HG02970 (cell line): ENCODE data around the gene RHEBL1.

Experiments
- ATAC-seq: cut with Tn5 transposase; IDR thresholded peaks from one replicate; pipeline ENCODE4 v1.9.1; 2021; ENCODE audit warnings: mild to moderate bottlenecking, moderate library complexity, moderate number of reproducible peaks; ENCODE audit not compliant: unreplicated experiment, low FRiP score

Gene RHEBL1

DNA sequence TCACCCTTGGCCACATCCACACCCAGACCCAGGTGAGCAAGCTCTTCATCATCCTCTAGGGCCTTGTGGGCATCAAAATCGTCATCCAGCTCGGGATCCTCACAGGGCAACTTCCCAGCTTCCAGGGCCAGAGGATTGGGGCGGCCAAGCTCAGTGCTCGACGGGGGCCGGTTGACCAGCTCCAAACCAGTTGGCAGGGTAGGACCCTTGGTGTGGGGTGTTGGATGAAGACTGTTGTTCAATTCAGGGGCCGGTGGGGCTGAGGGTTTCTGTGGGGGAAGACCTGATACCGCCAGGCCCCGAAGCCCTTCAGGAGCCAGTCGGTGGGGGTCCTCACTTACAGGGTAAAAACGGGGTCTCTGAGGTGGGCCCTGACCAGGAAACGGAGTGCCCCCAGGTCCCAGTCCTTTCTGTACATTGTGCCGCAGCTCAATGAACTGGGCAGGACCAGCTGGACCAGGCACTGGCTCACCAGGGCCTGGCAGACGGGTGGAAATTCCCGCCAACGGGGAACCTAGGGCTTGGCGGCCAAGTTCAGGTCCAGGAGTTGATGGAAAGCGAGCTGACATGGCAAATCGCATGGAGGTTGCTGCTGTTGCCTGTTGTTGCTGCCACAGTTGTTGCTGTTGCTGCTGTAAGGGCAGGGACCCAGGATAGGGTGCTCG is 31.4 kb downstream of the RHEBL1 start:
- no peak for ATAC-seq

DNA sequence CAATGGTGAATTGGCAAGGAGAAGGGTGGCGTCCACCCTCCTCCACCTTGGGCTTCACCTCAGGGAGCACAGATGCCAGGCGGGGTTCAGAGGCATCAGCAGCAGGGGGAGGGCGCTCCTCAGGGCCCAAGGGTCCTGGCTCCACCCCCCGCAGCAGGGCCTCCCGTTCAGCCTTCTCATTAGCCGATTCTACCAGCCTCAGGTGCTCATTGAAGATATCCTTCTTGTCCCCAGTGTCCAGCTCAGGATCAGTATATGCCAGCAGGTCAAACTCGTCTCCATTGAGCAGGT is 31.9 kb downstream of the RHEBL1 start:
- ATAC-seq = no peak

DNA sequence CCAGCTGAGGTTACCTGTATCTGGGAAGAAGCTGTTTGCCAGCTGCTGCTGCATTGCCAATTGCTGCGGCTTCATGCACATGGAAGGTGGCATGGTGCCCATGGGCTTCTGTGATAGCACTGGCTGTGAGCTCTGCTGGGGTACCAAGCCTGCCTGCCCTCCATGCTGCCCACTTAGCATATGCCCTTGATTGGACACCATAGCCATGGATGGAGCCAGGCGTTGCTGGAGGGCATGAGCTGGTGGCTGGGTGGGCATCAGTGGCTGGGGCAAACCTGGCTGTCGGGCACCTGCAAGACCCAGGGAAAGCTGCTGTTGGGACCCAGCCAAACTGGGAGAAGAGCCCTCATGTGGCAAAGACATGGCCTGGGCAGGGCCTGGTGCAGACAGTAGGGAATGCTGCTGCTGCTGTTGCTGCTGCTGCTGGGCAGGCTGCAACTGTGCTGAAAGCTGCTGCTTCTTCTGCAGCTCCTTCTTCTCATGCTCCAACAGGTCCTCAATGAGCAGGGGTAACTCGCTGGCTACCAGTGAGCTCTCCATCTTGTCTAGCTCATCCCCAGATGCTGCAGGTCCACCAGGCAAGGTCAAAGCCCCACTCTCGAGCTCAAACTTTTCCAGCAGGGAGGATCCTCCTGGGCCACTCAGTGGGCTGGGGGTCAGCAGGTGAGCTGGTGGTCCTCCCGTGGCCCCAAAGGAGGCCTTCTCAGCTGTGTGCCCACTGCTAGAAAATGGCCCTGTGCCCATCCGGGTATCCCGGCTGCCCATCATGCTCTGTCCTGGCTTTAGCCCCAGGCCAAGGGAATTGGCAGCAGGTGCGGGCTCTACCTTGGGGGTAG is 32.5 kb downstream of the RHEBL1 start:
- ATAC-seq = no peak

DNA sequence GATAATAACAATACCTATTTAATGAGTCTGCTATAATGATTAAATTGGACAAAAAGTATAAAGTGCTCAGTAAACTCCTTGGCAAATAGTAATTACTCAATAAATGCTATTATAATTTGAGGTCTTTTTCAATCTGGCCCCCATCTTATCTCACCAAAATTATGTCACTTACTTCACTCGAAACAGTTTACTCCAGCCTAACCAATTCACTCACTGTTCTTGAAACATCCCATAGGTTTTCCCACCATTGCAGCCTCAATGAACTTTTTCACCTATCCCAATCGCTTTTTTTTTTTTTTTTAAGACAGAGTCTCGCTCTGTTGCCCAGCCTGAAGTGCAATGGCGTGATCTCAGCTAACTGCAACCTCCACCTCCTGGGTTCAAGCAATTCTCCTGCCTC is 33.8 kb downstream of the RHEBL1 start:
- no peak for ATAC-seq

DNA sequence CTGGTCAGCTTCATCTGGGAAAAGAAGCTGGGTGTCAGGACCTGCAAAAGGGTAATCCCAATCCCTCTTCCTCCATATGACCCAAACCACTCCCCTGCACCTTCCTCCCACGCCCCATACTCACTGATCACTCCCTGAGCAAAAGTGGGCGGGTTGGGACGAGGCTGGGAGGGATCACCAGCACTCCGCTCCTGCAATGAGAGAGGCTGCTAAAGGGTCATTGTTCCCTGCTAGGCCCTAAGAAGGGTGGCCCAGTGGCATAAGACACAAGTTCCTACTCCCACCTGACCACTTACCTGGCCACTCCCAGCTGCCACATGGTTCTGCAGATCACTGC is 35.5 kb downstream of the RHEBL1 start:
- ATAC-seq = no peak

DNA sequence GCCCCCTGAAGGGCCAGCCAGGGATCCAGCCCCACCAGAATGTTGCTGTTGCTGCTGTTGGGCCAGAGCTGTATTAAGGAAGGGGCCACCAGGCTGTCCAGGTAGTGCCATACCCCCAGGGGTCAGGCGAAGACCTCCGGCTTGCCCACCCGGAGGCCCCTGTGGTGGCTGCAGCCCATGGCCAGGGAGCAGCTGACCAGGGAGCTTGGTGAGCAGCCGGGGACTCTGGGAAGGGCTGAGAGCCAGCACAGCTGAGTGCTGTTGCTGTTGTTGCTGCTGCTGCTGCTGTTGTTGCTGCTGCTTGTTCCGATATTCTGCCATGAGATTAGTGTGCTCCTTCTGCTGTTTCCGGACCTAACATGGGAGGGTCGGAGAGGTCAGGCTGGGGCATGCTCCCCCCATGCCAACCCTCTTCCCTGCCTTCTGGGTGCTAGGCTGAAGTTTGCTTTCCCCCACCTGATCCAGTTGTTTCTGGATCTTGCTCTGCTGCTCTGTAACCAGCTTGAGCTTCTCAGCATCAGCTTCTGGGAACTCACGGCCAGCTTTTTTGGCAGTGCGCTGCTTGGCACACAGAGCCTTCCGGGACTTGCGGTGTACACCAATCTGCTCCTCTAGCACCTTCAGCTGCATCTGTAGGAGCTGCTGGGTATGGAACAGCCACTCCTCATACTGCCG is 36.0 kb downstream of the RHEBL1 start:
- ATAC-seq = no peak

DNA sequence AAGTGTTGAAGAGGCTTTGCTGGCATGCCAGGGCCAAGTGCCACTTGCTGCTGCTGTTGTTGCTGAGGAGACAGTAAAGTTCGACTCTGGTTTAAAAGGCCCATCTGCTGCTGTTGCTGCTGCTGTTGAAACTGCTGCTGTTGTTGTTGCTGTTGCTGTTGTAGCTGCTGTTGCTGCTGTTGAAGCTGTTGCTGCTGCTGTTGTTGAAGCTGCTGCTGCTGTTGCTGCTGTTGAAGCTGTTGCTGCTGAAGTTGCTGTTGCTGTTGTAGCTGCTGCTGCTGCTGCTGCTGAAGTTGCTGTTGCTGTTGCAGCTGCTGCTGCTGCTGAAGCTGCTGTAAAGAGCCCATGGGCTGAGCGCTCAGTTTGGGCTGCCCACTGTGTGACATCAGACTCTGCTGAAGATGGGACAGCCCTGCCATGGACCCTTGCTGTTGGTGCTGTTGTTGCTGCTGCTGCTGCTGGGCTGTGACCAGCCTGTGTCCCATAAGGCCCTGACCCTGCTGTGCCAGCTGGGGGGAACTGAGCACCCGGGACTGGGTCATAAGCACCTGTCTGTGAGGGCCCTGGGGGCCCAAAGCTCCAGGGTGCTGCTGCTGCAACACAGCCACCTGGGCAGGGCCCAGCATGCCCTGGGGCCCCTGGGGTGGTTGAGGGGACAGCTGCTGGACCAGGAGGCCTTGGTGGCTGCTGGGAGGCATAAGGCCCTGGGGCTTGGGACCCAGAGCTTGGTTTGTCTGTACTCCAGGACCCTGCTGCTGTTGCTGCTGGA is 36.9 kb downstream of the RHEBL1 start:
- no peak for ATAC-seq

DNA sequence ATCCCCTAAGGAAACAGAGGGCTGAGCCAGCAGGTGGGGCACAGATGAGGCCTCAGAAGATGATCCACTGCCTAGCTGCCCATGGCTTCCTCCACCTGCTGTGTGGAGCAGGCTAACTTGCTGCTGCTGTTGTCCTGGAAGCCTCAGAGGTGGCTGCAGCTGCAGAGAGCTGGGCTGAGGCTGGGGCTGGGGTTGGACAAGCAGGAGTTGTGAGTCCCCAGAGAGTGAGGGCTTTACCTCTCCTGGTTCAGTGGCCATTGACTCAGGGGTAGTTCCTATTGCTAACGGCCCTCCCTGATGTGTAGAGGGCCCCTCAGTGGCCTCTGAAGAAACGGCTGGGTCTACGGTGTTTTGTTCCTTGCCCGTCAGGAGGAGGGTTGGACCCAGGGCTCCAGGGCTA is 37.5 kb downstream of the RHEBL1 start:
- ATAC-seq = no peak

DNA sequence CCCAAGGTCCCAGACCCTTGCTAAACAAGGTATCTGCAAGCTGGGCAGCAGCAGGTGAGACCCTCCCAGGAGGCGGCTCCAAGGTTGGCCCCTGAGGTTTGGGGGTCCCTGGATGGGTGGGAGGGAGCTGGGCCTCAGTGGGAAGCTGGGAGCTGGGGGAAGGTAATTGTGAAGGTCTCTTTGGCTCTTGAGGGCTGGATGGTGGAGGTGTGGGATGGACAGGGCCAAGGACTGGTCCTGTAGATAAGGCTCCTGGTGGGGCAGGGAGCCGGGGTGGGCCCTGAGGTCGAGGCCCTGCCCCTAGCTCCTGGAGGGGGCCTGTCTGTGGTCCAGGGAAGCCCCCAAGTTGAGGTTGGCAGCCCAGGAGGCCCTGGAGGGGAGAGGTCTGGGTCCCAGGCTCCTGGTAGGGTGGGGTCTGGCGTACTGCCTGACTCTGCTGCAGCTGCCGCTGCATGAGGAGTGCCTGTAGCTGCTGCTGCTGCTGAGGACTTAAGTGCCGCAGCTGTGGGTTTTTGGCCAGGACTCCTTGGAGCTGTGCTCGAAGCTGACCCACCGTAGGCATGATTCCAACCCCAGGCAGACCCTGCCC is 38.1 kb downstream of the RHEBL1 start:
- ATAC-seq = no peak

DNA sequence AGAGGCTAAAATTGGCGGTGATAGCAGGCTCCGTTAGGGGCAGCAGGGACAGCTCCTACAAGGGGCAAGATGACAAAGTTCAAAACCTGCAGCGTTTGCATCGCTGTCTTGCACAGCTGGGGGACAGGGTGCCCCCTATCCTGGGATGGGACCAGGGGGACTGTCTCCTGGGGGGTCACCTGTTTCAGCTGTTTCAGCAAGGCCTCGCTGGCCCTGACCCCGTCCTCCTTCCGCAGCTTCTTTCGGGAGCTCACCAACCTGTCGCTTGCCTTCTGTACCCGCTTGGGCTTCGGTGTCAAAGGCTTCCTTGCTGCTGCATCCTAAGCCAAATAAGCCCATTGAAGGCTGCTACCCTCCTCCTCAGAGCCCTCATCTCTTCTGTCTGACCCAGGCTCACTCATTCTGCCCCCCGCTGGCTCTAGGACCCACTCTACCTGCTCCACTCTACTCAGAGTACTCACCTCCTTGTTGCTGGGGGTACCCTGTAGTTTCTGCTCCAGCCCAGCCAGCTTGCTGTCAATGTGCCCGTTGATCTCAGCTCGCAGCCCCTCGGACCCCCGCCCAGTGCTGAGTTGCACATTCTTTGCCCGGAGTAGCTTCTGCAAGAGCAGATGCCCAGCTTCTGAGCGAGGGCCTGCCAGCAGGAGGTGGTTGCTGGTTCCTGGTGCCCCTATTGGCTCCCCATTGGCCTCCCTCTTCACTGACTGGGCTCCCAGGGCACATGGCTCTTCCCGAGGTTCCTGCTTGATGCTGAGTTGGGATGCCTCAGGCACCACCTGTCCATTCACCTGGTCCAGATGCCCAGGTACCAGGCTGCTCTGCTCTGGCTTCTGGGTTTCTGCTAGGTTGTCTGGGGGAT is 38.8 kb downstream of the RHEBL1 start:
- no peak for ATAC-seq

DNA sequence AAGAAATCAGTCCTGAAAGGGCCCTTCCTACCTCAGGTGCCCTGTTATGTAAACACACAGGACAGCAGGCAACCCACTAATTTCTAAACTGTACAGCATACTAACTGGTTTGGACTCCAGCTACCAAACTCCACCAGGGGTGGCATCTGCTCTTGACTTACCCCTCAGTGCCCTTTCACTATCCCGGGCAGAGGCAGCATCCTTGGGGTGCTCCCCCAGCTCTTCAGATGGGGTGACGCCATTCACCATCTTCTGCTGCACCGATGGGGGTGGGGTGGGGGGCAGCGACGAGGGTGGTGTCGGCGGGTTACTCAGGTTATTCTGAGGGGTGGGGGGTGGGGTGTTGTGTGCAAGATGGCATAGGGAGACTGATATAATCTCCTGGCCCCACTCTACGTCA is 39.7 kb downstream of the RHEBL1 start:
- ATAC-seq = no peak

DNA sequence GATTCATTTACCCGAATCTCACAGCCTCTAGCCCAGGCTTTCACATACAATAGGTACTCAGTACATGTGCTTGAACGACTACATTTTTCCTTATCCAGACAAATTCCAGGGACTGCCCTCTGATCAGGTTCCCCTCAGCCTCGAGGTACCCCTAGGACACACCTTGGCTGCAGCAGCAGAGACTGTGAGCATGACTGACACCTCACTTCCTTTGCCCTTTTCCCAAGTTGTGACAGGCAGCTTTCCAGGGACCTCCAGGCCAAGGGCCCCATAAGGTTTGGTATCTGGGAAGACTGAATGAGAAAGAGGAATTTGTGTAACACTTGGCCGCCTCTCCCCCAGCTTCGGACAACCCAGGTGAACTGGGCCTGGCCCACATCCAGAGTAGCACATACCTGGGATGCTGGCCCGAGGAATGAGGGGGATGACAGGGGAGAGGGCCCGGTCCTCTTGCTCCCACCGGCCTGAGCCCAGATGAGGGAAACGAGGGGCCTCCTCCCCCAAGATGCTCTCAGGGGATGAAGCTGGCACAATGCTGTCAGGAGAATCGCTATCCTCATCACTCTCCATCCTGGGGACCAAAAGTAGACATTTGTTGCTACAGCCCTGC is 41.0 kb downstream of the RHEBL1 start:
- ATAC-seq = no peak

DNA sequence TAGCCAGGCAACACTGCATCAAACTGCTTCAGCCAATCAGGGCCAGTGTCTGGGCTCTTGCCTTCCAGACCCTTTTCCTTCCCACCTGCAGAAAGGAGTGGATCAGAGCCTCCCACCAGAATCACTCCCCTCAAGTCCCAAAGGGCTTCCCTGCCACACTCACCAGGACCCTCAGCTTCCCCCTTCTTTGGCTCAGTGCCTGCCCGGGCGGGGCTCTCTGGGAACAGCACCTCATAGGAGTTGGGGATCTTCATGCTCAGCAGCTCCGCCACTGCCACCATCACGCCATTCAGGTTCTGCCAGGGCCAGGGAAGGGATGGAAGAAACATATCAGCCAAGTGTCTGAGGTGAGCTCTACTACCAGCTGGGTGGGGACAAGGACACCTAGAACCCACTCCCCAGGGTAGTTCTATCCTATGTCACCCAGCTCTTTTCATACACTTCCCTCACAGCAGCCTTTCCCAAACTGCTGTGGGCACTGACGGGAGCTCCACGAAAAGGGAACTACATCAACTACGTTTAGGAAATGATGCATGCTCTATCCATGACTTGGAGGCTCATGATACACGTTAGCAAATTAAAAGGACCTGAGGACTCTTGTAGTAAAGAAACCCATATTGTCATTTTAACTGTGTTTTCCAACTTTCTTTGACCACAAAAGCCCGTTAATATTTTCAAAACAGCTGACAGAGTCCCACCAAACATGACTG is 41.8 kb downstream of the RHEBL1 start:
- no peak for ATAC-seq

DNA sequence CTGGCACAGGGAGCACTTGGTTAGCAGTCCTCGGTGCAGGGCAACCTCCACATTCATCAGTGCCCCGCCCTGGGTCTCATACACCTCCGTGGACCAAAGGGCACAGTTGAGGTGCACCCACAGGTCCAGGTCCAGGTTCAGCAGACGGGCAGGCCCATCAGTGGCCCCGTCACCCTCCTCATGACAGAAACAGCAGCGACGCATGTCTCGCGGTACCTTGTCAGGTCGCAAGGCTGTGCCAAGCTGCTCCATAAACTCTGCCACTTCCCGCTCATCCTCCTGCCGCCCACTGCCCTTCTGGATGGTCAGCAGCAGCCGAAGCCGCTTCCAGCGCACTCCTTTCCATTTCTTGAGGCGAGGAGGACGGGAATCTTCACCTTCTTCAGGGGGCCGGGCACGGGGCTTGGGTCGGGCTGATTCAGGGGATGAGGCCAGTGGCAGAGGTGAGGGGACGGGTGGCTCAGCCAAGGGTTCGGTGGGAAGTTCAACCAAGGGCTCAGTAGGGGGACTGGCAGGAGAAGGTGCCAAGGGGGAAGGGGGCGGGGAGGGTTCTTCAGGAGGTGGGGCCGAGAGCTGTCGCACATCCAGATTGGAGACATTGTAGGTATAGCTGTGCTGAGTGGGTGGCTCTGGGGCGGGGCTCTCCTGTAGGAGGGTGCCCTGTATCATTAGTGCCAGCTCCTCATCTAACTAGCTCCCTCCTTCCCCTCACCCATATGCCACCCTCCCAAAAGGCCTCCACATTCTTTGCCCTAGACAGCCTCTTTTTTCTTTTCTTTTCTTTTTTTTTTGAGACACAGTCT is 42.9 kb downstream of the RHEBL1 start:
- ATAC-seq = no peak

DNA sequence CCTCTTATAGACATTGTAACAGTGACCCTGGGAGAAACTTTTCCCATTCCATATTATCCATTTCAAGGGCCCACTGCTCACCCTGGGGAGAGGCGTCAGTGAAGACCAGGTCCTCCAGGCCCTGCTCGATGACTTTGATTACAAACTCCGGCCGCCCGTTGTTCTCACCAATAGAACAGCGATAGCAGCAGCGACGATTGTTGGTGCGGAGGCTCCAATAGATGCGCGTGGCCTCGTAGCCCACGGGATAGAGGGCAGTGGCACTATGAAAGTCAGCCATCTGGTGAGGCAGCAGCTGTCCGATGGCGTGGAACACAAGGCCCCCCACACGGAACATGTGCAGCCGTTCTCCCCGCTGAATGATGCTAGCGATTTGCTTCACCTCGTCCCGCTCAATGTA is 43.7 kb downstream of the RHEBL1 start:
- ATAC-seq = no peak

DNA sequence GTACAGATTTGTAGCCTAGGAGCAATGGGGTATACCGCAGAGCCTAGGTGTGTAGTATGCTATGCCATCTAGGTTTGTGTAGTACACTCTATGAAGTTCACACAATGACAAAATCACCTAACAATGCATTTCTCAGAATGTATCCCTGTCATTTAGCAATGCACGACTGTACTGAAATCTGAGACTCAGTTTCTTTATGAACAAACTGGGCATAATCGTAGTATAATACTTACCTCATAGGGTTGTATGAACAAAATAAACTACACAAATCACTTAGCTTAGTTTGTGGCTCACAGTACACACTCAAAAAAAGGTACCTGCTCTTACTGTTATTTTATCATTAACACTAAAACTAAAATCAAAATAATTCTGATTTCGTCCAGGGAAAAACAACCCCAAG is 44.3 kb downstream of the RHEBL1 start:
- no peak for ATAC-seq

DNA sequence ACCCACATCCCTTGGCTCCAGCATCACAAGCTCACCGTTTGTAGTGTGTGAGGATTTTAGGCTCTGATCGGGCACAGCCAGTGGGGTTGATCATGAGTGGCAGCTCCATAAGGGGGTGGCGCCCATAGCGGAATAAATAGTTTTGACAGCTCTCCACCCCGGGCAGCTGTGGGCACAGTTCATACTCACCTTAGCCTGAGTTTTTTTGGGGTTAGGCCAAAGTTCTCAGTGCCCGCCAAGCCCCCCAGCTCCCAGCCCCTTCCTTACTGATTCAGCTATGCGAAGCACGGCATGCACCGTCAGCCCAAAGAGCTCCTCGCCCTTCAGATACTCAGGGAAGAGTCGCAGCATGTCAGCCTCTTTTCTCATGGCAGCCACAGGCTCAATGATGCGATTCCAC is 45.2 kb downstream of the RHEBL1 start:
- no peak for ATAC-seq

DNA sequence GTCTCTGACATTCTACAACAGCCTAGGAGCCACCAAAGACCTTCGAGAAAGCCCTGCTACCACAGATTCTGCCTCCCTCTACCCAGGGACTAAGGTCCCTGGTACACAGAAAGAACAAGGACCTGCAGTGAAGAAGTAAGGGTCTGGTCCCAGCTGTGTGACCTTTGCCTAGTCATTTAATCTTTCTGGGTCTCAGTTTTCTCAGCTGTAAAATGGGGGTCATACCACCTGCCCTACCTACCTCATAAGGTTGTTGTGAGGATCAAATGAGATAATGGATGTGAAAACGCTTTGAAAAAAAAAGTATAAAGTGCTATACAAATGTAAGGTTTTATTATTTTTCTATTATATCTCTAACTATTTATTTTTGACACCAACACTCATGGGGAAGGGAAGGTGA is 46.0 kb downstream of the RHEBL1 start:
- no peak for ATAC-seq
